Fibroblast of villous mesenchyme (primary cell): ENCODE results near the gene EMP3. TPM values are rescaled to one million over a fixed set of nuclear protein-coding genes. Genes with fewer than 3 reads are reported as not detected.

Source experiments
- DNase-seq: peaks from one replicate; pipeline ENCODE4 v3.0.0-alpha.2; 2010; ENCODE audit warnings: low read depth
- H3K4me3 ChIP-seq: 2 replicates; pipeline ENCODE4 v1.5.1; 2011; ENCODE audit warnings: low read depth, mild to moderate bottlenecking, low read length
- CTCF ChIP-seq: IDR thresholded peaks from 2 replicates; pipeline ENCODE4 v1.5.1; 2012; ENCODE audit warnings: low read depth, mild to moderate bottlenecking, low read length; ENCODE audit not compliant: insufficient read depth
- total RNA-seq: library from RNA; depleted of rRNA; stranded (reverse); fragments of >200 nt; gene quantifications from 2 replicates; pipeline ENCODE4 v1.2.3, GENCODE V29; 2012

Gene EMP3
- total RNA-seq, 1 donor = 92.4 TPM

GRCh38 chr19:48330012-48330681 is 4.8 kb downstream of the EMP3 start:
- DNase-seq = no peak
- no peak for TF ChIP-seq CTCF

GRCh38 chr19:48332351-48332661 is 7.0 kb downstream of the EMP3 start:
- TF ChIP-seq CTCF = no peak
- peak overlapping the region; percentile 28 for H3K4me3 ChIP-seq
- DNase-seq = no peak

More at GRCh38 chr19:48330012-48330681, 4.8 kb downstream of the EMP3 start:
- H3K4me3 ChIP-seq = no peak overlapping the region

GRCh38 chr19:48332662-48333466 is 7.5 kb downstream of the EMP3 start:
- peak overlapping the region; percentile 28 for H3K4me3 ChIP-seq
- no peak for TF ChIP-seq CTCF
- peak; percentile 98 for DNase-seq

- peak overlapping the region; percentile 62 for H3K4me3 ChIP-seq
- DNase-seq = peak; percentile 94
- peak; percentile 80 for TF ChIP-seq CTCF
Measured at GRCh38 chr19:48333467-48334384, 8.4 kb downstream of the EMP3 start.

GRCh38 chr19:48338253-48338755 is 13.0 kb downstream of the EMP3 start:
- H3K4me3 ChIP-seq = no peak overlapping the region
- DNase-seq = no peak
- TF ChIP-seq CTCF = no peak

GRCh38 chr19:48338802-48339503 is 13.6 kb downstream of the EMP3 start:
- TF ChIP-seq CTCF = no peak
- H3K4me3 ChIP-seq = no peak overlapping the region
- no peak for DNase-seq
